OCI-LY7 (cell line): ENCODE results near the gene PYHIN1.

Source experiments
- CTCF ChIP-seq: fragments of 200-600 bp; sonication (generic); conservative IDR thresholded peaks from 2 replicates; pipeline ENCODE4 v1.5.1; 2014; ENCODE audit warnings: mild to moderate bottlenecking, antibody characterized with exemption, low read length, moderate library complexity, mixed read lengths
- EZH2phosphoT487 ChIP-seq: fragments of 200-600 bp; sonication (generic); IDR thresholded peaks from 2 replicates; pipeline ENCODE4 v1.6.1; 2018; ENCODE audit warnings: low read depth, borderline replicate concordance, mild to moderate bottlenecking, mixed run types, antibody characterized with exemption, low read length, moderate library complexity, mixed read lengths

GRCh38 chr1:158998037-158998780 lies 66.9 kb downstream of the PYHIN1 start:
- no peak for TF ChIP-seq CTCF
- TF ChIP-seq EZH2phosphoT487 = no peak
